Mesothelial cell of epicardium (in vitro differentiated cells): ENCODE measurements around the gene PLEKHS1. TPM values are rescaled to one million over a fixed set of nuclear protein-coding genes. Genes with fewer than 3 reads are reported as not detected.

ENCODE experiments used
- DNase-seq, 2 experiments: peaks; one replicate each; pipeline ENCODE4 v3.0.0; 2021; ENCODE audit warnings: low spot score in 2 of 2; ENCODE audit not compliant: unreplicated experiment in 2 of 2
- H3K27ac Mint-ChIP-seq: 2 replicates; pipeline ENCODE4 v1.8.0; 2021; ENCODE audit warnings: mixed read lengths
- H3K27me3 Mint-ChIP-seq: 2 replicates; pipeline ENCODE4 v1.8.0; 2021; ENCODE audit warnings: low read depth, mixed read lengths
- H3K36me3 Mint-ChIP-seq: 2 replicates; pipeline ENCODE4 v1.8.0; 2021; ENCODE audit warnings: mixed read lengths
- H3K4me1 Mint-ChIP-seq: 2 replicates; pipeline ENCODE4 v1.8.0; 2021; ENCODE audit warnings: mixed read lengths
- H3K4me3 Mint-ChIP-seq: 2 replicates; pipeline ENCODE4 v1.8.0; 2021; ENCODE audit warnings: mild to moderate bottlenecking, moderate library complexity, mixed read lengths
- H3K9me3 Mint-ChIP-seq: 2 replicates; pipeline ENCODE4 v1.8.0; 2021; ENCODE audit warnings: mixed read lengths
- CTCF ChIP-seq: fragments of 200-600 bp; sonication (generic); IDR thresholded peaks from one replicate; pipeline ENCODE4 v1.5.0; 2021; ENCODE audit warnings: antibody characterized with exemption; ENCODE audit not compliant: unreplicated experiment
- total RNA-seq: library from RNA; stranded (reverse); gene quantifications from 3 replicates; pipeline ENCODE4 v1.2.1, GENCODE V29; 2021

PLEKHS1 gene
- total RNA-seq, 1 donor from 2014 or later = not detected

DNA sequence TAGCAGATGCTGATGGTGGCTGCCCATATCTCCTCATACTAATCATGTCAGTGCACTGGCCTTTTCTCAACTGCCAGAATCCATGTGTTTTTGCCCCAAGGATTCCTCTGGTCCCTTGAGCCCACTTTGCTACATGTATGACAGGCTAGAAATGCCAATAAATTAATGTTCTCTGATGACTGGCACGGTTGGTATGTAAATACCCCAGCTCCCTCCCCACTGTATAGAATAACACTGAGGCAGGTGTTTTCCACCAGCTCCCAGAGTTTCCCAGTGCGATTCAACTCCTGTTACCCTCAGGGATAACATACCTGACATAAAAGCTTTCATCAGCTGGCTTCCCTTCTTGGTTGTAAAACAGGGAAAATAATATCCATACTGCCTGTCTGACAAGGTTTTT is 9.0 kb upstream of the PLEKHS1 start:
- no peak for TF ChIP-seq CTCF
- no peak for DNase-seq
- Mint-ChIP-seq H3K27ac (no peak overlapping the region), H3K9me3 (peaks cover 3% of the 10 kb centered on the region), H3K36me3 (no peaks in the 10 kb centered on the region), H3K4me1 (peaks cover 6% of the 10 kb centered on the region), H3K27me3 (peaks cover 17% of the 10 kb centered on the region), H3K4me3 (no peak overlapping the region)

- peaks cover 17% of the 10 kb centered on the region for H3K27me3 Mint-ChIP-seq
- DNase-seq = no peak
- no peak overlapping the region for H3K27ac Mint-ChIP-seq
- H3K4me1 Mint-ChIP-seq = peaks cover 6% of the 10 kb centered on the region
- TF ChIP-seq CTCF = no peak
- no peak overlapping the region for H3K4me3 Mint-ChIP-seq
- no peaks in the 10 kb centered on the region for H3K36me3 Mint-ChIP-seq
- H3K9me3 Mint-ChIP-seq = peaks cover 3% of the 10 kb centered on the region
These were observed 7.9 kb upstream of the PLEKHS1 start for GRCh38 chr10:113743594-113743993.

DNA sequence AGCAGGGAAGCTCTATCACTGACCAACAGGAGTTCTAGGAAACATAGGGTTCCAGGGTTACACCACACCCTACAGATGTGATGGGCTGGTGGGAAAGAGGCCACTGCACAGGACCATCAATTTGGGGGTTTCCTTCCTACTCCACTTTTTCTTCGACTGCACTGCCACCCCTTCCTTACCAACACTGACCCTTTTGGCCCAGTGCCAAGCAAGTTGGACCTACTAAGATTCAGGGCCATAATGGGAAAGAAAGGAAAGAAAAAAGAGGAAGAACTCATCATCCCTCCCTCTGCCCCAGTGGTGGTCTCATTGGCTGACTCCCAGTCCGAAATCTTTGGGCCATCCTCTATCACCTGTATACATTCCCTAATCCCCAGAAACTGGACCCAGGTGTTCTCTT is 6.1 kb upstream of the PLEKHS1 start:
- no peak overlapping the region for H3K27ac Mint-ChIP-seq
- H3K4me3 Mint-ChIP-seq = no peak overlapping the region
- peaks cover 6% of the 10 kb centered on the region for H3K4me1 Mint-ChIP-seq
- H3K36me3 Mint-ChIP-seq = no peaks in the 10 kb centered on the region
- peaks cover 3% of the 10 kb centered on the region for H3K9me3 Mint-ChIP-seq
- TF ChIP-seq CTCF = no peak
- H3K27me3 Mint-ChIP-seq = peaks cover 12% of the 10 kb centered on the region
- DNase-seq = no peak

DNA sequence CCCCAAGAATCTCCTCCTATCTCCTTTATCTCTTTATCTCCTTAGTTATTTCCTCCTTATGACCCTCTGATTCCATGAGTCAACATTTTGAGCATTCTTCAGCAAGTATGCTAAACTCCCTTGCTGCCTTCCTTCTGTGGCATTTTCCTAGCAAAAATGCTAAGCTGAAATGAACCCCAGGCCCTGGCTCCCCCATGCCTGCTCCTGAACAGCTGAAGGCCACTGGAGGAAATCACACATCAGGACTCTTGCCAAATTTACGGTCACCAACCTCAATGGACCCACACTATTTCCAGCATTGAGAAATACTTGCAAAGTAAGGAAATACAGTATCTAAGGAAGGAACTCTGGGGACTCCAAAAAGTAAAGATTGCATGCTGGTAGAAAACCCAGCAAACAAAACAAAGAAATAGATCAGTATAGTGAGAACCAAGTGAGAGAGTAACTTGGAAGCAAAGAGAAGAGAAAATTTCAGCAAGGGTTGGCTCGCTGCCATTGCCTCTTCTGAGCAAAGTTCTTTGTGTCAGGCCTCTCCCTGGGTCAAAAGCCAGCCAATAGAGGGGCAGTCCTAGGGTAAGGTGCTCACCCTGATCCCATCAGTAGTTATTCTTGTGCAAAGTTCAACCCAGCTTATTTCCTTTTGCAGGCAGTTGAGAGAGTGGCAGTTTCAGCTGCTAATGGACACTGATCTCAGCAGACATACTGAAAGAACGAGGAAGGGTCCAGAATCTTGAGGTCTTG is 5.1 kb upstream of the PLEKHS1 start:
- H3K4me3 Mint-ChIP-seq = no peak overlapping the region
- no peak overlapping the region for H3K27ac Mint-ChIP-seq
- peaks cover 3% of the 10 kb centered on the region for H3K9me3 Mint-ChIP-seq
- TF ChIP-seq CTCF = no peak
- H3K27me3 Mint-ChIP-seq = peaks cover 12% of the 10 kb centered on the region
- no peak for DNase-seq
- H3K4me1 Mint-ChIP-seq = peaks cover 6% of the 10 kb centered on the region
- no peaks in the 10 kb centered on the region for H3K36me3 Mint-ChIP-seq

DNA sequence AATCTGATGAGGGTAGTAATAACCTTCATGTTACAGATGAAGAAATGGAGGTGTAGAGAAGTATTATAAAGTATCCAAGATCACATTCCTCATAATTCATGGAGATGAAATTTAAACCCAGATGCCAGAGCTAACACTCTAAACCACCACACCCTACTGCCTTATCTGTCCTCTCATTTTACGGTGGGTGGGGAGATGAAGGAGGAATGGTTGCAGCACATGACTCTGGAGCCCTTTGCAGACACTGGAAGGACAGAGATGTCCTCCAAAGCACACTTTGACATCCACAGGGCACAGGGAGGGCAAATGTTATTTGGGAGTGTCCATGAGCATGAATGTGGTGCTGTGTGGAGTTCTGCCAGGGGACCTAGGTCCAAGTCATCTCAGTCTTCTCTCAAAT is 1.1 kb downstream of the PLEKHS1 start:
- H3K4me3 Mint-ChIP-seq = no peak overlapping the region
- no peak overlapping the region for H3K27ac Mint-ChIP-seq
- DNase-seq = no peak
- H3K36me3 Mint-ChIP-seq = no peaks in the 10 kb centered on the region
- no peaks in the 10 kb centered on the region for H3K4me1 Mint-ChIP-seq
- TF ChIP-seq CTCF = no peak
- peaks cover 15% of the 10 kb centered on the region for H3K27me3 Mint-ChIP-seq
- no peaks in the 10 kb centered on the region for H3K9me3 Mint-ChIP-seq
